ENCODE results near the gene ILK.

Gene ILK

DNA sequence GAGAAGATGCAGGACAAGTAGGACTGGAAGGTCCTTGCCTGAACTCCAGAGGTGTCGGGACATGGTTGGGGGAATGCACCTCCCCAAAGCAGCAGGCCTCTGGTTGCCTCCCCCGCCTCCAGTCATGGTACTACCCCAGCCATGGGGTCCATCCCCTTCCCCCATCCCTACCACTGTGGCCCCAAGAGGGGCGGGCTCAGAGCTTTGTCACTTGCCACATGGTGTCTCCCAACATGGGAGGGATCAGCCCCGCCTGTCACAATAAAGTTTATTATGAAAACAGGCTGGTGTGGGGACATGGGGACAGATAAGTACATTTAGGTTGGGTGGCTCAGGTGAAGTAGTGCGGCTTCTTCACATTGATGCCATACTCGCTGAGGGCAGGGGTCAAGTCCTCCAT is 7.0 kb downstream of the ILK start:
- Histone ChIP-seq H3K27ac (ENCODE audit: low read length) (no peak overlapping the region), H3K4me1 (ENCODE audit: insufficient read depth, low read length) (peaks cover 19% of the 10 kb centered on the region), H3K27me3 (ENCODE audit: insufficient read depth, low read length) (no peaks in the 10 kb centered on the region), H3K9ac (ENCODE audit: low read depth, low read length) (no peak overlapping the region), H3K9me3 (ENCODE audit: insufficient read depth, low read depth, low read length) (no peaks in the 10 kb centered on the region), H3K4me3 (ENCODE audit: low read length) (peak overlapping the region; percentile 98; the same call in 1 of the 2 replicates), H3K36me3 (ENCODE audit: insufficient read depth, low read depth, low read length) (peaks cover 61% of the 10 kb centered on the region)

- no peaks in the 10 kb centered on the region for H3K9me3 ChIP-seq (ENCODE audit: insufficient read depth, low read depth, low read length)
- peak overlapping the region; percentile 7 for H3K27ac ChIP-seq (ENCODE audit: low read length)
- H3K36me3 ChIP-seq (ENCODE audit: insufficient read depth, low read depth, low read length) = peaks cover 63% of the 10 kb centered on the region
- peaks cover 18% of the 10 kb centered on the region for H3K4me1 ChIP-seq (ENCODE audit: insufficient read depth, low read length)
- H3K4me3 ChIP-seq (ENCODE audit: low read length) = peak overlapping the region; percentile 98
- H3K9ac ChIP-seq (ENCODE audit: low read depth, low read length) = peak overlapping the region; percentile 88
- no peaks in the 10 kb centered on the region for H3K27me3 ChIP-seq (ENCODE audit: insufficient read depth, low read length)
Measured at GRCh38 chr11:6611092-6611962, 7.8 kb downstream of the ILK start.

- Histone ChIP-seq H3K4me1 (ENCODE audit: insufficient read depth, low read length) (peaks cover 13% of the 10 kb centered on the region), H3K9ac (ENCODE audit: low read depth, low read length) (peak overlapping the region; percentile 99), H3K4me3 (ENCODE audit: low read length) (peak overlapping the region; percentile 98; the same call in 1 of the 2 replicates), H3K36me3 (ENCODE audit: insufficient read depth, low read depth, low read length) (peaks cover 62% of the 10 kb centered on the region), H3K9me3 (ENCODE audit: insufficient read depth, low read depth, low read length) (no peaks in the 10 kb centered on the region), H3K27me3 (ENCODE audit: insufficient read depth, low read length) (no peaks in the 10 kb centered on the region), H3K27ac (ENCODE audit: low read length) (no peak overlapping the region)
Measured at GRCh38 chr11:6611963-6612212, 8.3 kb downstream of the ILK start.

DNA sequence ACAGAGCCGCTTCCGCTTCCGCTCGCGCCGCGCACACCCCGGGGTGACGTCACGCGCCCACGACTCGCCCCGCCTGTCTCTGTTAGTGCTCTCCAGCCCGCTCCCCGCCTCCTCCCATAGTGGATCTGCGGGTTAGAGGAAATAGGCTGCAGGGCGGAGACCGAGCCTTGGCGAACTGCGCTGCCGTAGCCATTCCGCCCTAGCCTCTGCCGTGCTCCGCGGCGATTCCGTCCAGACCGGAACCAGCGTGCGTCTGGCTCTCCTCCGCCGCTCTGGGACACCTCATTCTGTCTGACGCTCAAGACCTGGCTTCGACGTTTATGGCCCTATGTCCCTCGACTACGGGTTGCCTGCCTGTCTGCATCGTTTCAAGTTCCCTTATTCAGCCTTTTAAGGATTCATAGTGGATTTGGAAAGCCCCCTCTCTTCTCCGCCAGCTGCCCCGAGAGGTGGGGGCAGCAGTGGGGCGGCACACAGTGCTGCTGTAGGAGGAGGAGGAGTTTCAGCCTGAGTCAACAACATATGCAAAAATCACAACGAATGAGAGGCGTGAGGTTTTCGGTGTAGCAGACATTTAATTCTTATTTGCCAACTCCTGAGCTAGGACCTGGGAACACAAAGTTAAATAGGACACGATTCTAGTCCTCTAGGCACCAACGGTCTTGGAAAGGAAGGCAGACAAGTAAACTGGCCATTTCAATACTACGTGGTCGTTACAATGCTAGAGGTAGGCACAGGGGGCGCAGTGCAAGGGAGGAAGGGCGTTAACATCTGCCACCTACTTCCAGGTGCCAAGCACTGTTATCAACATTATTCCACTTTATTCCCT is 8.9 kb downstream of the ILK start, which contains the start of gene TAF10:
Gene TAF10 (minus strand): TSS at position 4 of the 829 bp plus-strand sequence. CDS start 27 bp downstream, outside the sequence.
- Histone ChIP-seq H3K9ac (ENCODE audit: low read depth, low read length) (peak within 1 kb of the TSS; percentile 99), H3K9me3 (ENCODE audit: insufficient read depth, low read depth, low read length) (no peaks in the 10 kb centered on the region), H3K4me1 (ENCODE audit: insufficient read depth, low read length) (peaks cover 9% of the 10 kb centered on the region; the same call in 1 of the 2 replicates), H3K4me3 (ENCODE audit: low read length) (peak within 1 kb of the TSS; percentile 98), H3K27me3 (ENCODE audit: insufficient read depth, low read length) (no peaks in the 10 kb centered on the region), H3K36me3 (ENCODE audit: insufficient read depth, low read depth, low read length) (peaks cover 61% of the 10 kb centered on the region), H3K27ac (ENCODE audit: low read length) (peak within 1 kb of the TSS; percentile 99)

DNA sequence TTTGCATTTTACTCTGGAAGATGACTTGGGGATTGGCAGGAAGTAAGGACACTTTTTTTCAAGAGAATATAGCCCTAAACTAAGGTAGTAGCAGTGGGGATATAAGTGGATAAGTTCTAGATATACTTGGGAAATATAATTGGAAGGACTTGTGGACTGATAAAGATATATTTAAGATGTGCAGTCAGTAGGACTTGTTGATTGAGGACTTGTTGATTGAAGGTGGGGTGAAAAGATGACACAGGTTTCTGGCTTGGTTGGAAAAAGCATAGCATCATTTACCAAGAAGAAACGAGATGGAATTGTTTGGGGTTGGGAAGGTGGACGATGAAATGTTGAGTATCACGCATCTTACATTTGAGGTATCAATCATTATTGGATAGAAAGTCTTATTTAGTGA is 9.9 kb downstream of the ILK start:
- no peak overlapping the region for H3K27ac ChIP-seq (ENCODE audit: low read length)

DNA sequence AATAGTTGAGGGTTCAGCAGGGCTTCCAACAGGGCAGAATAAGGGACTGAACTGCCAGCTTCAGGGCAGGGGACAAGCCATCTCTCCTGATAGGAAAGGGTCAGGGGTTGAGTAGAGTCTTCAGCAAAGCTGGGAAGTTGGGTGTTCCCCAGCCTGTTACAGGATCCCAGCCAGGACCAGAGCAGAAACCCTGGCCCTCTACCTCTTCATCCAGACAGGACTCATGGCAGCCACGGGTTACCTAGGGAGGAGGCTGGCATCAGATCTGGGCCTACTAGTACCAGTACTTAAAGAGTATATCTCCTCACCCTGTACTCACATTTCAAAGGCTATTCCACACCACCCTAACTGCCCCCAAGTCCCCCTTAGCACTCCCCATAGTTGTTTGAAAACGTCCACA is 10.9 kb downstream of the ILK start:
- H3K27me3 ChIP-seq (ENCODE audit: insufficient read depth, low read length) = no peaks in the 10 kb centered on the region
- H3K4me3 ChIP-seq (ENCODE audit: low read length) = no peak overlapping the region
- H3K9me3 ChIP-seq (ENCODE audit: insufficient read depth, low read depth, low read length) = no peaks in the 10 kb centered on the region
- H3K36me3 ChIP-seq (ENCODE audit: insufficient read depth, low read depth, low read length) = peaks cover 40% of the 10 kb centered on the region
- no peak overlapping the region for H3K9ac ChIP-seq (ENCODE audit: low read depth, low read length)
- peaks cover 7% of the 10 kb centered on the region; the same call in 1 of the 2 replicates for H3K4me1 ChIP-seq (ENCODE audit: insufficient read depth, low read length)
- H3K27ac ChIP-seq (ENCODE audit: low read length) = no peak overlapping the region

More for the DNA sequence above, 9.9 kb downstream of the ILK start:
- Histone ChIP-seq H3K27me3 (ENCODE audit: insufficient read depth, low read length) (no peaks in the 10 kb centered on the region), H3K4me3 (ENCODE audit: low read length) (peak overlapping the region; percentile 98; the same call in 1 of the 2 replicates), H3K4me1 (ENCODE audit: insufficient read depth, low read length) (peaks cover 7% of the 10 kb centered on the region; the same call in 1 of the 2 replicates), H3K9ac (ENCODE audit: low read depth, low read length) (peak overlapping the region; percentile 99; the same call in 1 of the 2 replicates), H3K36me3 (ENCODE audit: insufficient read depth, low read depth, low read length) (peaks cover 50% of the 10 kb centered on the region), H3K9me3 (ENCODE audit: insufficient read depth, low read depth, low read length) (no peaks in the 10 kb centered on the region)

GRCh38 chr11:6615046-6615445 is 11.5 kb downstream of the ILK start:
- H3K27ac ChIP-seq (ENCODE audit: low read length) = no peak overlapping the region
- H3K9ac ChIP-seq (ENCODE audit: low read depth, low read length) = no peak overlapping the region
- peaks cover 34% of the 10 kb centered on the region for H3K36me3 ChIP-seq (ENCODE audit: insufficient read depth, low read depth, low read length)
- no peak overlapping the region for H3K4me3 ChIP-seq (ENCODE audit: low read length)
- peaks cover 12% of the 10 kb centered on the region; the same call in 1 of the 2 replicates for H3K4me1 ChIP-seq (ENCODE audit: insufficient read depth, low read length)
- no peaks in the 10 kb centered on the region for H3K9me3 ChIP-seq (ENCODE audit: insufficient read depth, low read depth, low read length)
- no peaks in the 10 kb centered on the region for H3K27me3 ChIP-seq (ENCODE audit: insufficient read depth, low read length)

- H3K4me1 ChIP-seq (ENCODE audit: insufficient read depth, low read length) = peaks cover 20% of the 10 kb centered on the region; the same call in 1 of the 2 replicates
Measured at GRCh38 chr11:6615882-6616585, 12.5 kb downstream of the ILK start.

DNA sequence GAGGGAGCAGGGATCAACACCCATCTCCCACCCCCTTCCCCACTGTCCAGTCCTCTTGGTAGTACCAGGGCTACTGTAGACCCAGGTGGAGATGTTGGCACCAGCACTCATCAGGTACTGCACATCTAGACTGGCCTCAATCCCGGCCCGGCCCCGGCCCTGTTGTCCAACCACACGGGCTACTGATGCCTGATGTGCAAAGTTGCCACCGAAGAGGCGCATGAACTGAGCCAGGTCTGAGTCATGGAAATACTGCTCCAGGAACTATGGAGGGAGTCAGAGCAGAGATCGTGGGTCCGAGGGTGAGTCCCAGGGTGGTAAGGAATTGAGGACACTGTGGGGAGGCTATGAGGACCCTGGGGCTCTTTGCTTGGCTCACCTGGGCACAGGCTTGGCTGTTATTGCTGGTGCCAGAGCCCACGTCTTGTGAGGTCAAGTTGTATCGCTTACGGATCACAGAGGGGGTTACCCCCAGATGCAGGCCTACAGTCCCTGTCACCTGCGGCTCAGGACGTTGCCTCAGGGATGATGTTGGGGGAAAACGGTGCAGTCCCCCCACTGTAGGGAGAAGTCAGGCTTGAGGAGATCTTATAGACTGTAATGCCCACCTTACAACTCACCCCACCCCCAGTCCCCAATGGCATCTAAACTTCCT is 13.1 kb downstream of the ILK start:
- no peaks in the 10 kb centered on the region for H3K9me3 ChIP-seq (ENCODE audit: insufficient read depth, low read depth, low read length)
- no peak overlapping the region for H3K9ac ChIP-seq (ENCODE audit: low read depth, low read length)
- H3K36me3 ChIP-seq (ENCODE audit: insufficient read depth, low read depth, low read length) = peaks cover 21% of the 10 kb centered on the region

More at GRCh38 chr11:6615882-6616585, 12.5 kb downstream of the ILK start:
- Histone ChIP-seq H3K4me3 (ENCODE audit: low read length) (no peak overlapping the region), H3K36me3 (ENCODE audit: insufficient read depth, low read depth, low read length) (peaks cover 25% of the 10 kb centered on the region), H3K9me3 (ENCODE audit: insufficient read depth, low read depth, low read length) (no peaks in the 10 kb centered on the region), H3K27ac (ENCODE audit: low read length) (no peak overlapping the region), H3K9ac (ENCODE audit: low read depth, low read length) (no peak overlapping the region), H3K27me3 (ENCODE audit: insufficient read depth, low read length) (no peaks in the 10 kb centered on the region)

DNA sequence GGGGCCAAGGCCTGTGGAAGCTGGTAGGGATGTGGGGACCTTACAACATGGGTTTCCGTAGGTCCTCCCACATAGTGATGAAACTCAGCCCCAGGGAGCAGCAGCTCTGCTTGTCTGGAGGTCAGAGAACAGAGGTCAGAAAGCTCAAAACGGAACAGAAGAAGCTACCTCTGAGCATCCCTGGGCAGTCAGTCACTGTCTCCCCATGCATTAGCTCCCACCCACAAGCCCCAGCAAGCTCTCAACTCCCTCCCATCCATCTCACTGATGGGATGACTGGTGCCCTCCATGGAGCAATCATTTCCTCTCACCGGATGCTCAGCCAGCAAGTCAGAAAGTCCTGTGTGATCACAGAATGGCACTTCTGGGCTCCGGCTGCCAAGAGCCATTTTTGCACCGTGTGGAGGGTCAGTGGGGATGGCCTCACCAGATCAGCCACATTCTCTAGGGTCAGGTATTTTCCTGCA is 13.8 kb downstream of the ILK start:
- Histone ChIP-seq H3K9me3 (ENCODE audit: insufficient read depth, low read depth, low read length) (no peaks in the 10 kb centered on the region), H3K4me1 (ENCODE audit: insufficient read depth, low read length) (peaks cover 20% of the 10 kb centered on the region; the same call in 1 of the 2 replicates), H3K27me3 (ENCODE audit: insufficient read depth, low read length) (no peaks in the 10 kb centered on the region), H3K36me3 (ENCODE audit: insufficient read depth, low read depth, low read length) (peaks cover 21% of the 10 kb centered on the region), H3K27ac (ENCODE audit: low read length) (no peak overlapping the region), H3K4me3 (ENCODE audit: low read length) (no peak overlapping the region), H3K9ac (ENCODE audit: low read depth, low read length) (no peak overlapping the region)

More for the DNA sequence above, 13.1 kb downstream of the ILK start:
- H3K27me3 ChIP-seq (ENCODE audit: insufficient read depth, low read length) = no peaks in the 10 kb centered on the region
- H3K4me3 ChIP-seq (ENCODE audit: low read length) = no peak overlapping the region
- no peak overlapping the region for H3K27ac ChIP-seq (ENCODE audit: low read length)
- peaks cover 20% of the 10 kb centered on the region; the same call in 1 of the 2 replicates for H3K4me1 ChIP-seq (ENCODE audit: insufficient read depth, low read length)

All from iPS-20b (cell line).